Stimulated activated CD4-positive, alpha-beta T cell treated with anti-CD3 and anti-CD28 coated beads, Interleukin-2, amount 100 ng/mL, for 4 hours (primary cell): ENCODE measurements around the gene F2.
"Not testable (repeated sequence)": the region's sequence is repeated elsewhere in the genome, so short reads cannot be mapped to it uniquely, and the experiment has no call there.

Source experiments
- DNase-seq: peaks from one replicate; pipeline ENCODE4 v3.0.0-alpha.2; 2020; ENCODE audit warnings: low read depth

F2 gene

DNA sequence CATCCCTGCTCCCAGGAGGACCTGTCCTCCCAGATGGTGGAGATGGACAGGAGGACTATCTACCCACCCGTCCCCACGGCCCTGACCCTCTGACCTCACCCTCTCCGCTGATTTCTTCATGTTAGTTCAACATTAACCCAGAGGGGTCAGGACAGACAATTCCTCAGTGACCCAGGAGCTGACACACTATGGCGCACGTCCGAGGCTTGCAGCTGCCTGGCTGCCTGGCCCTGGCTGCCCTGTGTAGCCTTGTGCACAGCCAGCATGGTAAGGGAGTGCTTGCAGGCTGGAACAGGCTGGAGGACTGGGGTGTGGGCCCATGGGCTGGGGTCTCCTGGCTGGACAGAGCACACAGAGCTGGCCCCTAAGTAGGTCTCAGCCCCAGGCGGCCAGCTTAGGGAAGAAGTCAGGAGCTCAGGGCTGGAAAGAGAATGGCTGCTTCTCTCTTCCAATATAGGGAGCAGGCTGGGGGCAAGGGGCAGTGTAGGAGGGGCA is at the start of gene F2:
Gene F2 (plus strand): TSS at position 166 of the 495 bp plus-strand sequence. CDS start 23 bp downstream, at position 189.
- DNase-seq = no peak

DNA sequence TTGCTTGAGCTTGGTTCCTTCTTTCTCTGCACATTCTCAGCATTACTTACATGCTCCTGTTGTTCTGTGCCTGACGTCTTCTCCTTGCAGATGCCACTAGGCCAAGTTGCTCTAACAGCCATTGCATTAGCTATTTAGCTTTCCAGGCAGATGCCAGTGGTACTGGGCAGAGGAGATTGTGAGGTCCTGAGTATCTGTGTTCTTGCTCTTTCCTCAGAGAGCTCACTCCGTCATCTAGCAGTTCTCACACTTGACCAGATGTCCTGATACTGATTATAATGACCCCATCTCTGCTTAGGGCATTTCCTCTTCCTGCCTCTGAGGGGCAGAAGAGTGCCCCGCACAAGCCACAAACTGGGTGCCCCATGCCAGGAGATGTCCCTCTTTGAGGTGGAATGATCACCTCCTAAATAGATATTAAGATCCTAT is 49.3 kb upstream of the F2 start:
- no peak for DNase-seq

DNA sequence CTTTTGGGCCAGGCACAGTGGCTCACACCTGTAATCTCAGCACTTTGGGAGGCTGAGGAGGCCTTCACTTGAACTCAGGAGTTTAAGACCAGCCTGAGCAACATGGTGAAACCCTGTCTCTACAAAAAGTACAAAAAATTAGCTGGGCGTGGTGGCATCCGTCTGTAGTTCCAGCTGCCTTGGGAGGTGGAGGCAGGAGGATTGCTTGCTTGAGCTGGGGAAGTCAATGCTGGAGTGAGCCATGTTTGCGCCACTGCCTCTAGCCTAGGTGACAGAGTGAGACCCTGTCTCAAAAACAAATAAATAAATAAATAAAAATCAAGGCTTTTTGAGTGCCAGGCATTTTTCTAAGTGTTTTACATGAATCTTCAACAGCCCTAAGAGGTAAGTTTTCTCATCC is 48.5 kb upstream of the F2 start:
- DNase-seq = not testable (repeated sequence)

DNA sequence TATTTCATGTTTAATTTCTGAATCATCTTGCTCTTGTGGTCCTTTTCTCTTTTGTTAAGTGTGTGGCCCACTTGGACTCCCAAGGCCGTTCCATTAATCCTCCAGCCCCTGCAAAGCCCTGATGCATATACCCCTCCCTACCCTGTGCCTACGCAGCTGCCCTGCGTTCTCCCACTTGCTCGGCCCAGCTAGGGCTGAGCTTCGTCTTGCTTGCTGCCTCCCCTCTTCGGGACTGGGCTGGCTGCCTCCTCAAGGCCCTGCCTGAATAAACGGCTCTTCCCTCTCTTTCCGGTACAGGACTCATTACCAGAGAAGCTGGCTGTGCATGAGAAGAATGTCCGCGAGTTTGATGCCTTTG is 47.1 kb upstream of the F2 start:
- no peak for DNase-seq

DNA sequence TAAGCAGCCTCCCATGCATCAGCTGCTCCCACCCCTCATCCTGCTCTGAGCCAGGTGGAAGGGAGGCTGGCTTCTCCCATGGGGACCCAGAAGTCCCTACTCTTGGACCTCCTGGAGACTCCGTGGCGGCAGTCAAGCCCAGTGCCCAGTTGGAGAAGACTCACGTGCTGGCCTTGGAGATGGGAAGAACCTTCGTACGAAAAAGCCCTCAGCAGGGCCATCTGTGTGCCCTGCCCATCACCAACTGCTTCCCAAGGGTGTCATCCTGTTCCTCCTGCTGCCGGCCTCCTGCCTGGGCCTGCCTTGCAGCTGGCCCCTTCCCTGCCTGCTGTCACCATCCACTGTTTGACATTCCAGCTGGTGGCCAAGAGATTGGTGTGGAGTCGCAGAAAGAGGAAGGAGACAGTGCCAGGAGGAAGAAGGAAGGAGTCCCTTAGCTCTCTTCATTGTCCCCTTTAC is 46.6 kb upstream of the F2 start:
- no peak for DNase-seq

GRCh38 chr11:46673713-46674462 is 45.1 kb upstream of the F2 start:
- DNase-seq = no peak

DNA sequence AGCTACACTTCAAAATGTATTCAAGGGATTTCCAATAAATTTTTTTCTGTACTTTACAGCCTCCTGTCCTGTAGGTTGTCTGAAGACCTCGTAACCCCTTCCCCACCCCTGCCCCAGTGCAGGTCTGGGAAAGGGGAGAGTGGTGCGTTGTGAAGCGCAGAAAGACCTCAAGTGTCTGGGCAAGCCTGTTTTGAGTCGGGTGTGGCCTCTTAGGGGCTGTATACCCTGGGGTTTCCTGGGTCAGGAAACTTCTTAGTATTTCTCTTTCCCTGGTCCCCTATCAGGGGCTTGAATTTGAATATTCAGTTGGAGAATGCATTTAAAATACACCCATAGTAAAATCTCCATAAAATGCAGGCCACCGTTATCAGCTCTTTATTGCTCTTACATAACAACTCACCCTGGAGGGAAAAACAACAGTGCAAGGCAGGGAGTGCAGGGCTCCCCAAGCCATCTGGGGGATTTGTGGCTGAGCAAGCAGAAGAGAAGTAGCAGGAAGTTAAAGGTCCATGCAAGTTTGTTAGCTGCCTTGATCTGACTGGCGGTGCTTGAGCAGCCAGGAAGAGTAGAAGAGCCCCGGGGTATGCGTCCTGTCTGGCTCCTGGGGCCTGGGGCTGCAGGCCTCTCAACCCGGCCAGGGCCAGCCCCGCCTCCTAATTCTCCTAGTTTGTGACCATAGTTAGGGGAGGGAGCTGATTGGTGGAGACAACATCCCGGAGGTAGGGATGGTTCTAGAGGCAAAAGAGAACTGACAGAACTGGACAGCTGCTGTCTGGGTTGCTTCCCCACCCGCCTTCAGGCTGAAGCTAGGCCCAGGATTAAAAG is 44.3 kb upstream of the F2 start:
- no peak for DNase-seq

GRCh38 chr11:46675288-46675851 is 43.6 kb upstream of the F2 start:
- DNase-seq = no peak

DNA sequence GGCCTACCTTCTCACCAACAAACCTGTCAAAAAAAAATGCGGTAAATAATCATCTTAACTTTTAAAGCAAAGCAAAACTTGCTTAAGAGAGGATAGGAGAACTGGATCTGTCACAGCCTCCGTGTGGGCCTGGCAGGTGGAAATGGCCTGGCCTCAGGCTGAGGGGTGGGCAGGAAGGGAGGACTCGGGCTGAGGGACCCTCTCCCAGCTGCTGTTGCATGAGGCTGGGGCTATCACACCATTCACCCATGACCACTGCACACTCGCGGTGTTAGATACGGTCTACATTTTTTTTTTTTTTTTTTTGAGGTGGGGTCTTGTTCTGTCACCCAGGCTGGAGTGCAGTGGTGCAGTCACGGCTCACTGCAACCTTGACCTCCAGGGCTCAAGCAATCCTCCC is 43.1 kb upstream of the F2 start:
- no peak for DNase-seq

DNA sequence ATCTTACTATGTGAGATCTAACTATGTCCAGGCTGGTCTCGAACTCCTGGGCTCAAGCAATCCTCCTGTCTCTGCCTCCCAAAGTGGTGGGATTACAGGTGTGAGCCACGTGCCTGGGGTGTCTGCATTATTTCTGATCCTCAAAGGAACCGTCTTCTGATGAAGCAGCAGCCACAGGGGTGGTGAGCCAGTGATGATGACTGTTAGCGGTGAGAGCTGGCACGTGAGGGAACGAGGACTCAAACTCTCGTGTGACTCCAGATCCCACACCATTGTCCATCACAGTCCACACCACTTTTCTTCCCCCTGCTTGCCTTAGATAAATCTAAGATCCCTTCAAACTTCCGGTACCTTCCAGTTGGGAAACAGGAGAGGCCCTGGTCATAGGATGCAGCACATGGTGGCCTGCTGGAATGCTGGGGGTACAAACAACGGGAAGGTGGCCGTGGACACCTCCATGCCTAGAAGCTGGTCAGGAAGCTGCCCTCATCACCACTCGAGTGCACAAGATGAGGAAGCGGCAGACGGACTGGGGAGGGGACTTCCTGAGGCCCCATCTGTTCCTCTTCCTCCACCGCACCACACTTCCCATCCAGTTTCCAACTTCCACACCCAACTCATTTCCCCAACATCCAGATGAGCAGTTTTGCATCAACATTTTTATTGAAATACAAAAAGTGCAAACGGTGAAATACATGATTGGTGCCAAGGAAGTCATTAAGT is 42.4 kb upstream of the F2 start:
- no peak for DNase-seq

DNA sequence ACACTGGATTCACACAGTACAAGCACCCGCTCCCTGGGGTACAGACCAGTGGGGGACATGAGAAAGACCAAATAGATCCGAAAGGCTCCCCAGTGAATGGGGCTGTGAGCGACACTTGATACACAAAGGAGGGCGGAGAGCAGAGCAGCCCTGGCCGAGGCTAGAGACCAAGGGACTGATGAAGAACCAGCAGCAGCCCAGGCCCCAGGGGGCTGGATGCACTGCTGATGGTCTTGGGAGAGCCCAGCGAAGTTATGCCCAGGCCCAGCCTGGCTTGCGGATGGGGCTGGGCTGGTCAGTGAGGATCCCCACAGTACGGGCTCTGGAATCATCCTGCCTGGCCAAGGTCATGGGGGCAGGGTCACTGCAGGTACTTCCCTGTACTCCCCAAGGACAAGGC is 41.8 kb upstream of the F2 start:
- DNase-seq = no peak

GRCh38 chr11:46677991-46678740 is 40.8 kb upstream of the F2 start:
- DNase-seq = no peak

GRCh38 chr11:46678741-46679130 is 40.3 kb upstream of the F2 start:
- DNase-seq = no peak

- DNase-seq = no peak
Observed at GRCh38 chr11:46679241-46680163, 39.5 kb upstream of the F2 start.

DNA sequence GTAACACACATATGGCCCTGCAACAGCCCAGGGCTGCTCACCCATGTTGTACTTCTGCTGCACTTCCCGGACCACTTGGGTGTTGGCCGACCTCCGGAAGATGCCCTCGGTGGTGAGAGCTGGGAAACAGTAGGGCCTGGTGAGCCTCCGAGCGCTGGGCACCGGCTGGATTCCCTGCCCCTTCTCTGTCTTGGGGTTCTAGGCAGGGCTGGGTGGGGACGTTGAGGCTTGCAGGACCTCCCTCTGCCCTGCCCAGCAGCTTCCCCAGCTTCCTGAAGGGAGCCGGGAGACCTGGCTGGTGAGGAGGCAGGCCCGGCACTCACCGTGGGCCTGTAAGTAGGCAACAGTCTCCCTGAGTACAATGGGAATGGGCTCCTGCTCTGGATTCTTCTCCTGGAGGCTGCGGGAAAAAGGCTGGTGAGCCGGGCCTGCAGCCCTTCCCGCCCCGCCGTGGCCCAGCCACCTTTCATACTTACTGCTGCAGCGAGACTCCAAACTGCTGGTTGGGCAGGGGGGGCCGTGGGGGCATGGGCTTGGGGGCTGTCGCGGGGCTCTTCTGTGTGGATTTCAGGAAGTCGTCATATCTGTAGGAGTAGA is 38.8 kb upstream of the F2 start:
- DNase-seq = no peak

DNA sequence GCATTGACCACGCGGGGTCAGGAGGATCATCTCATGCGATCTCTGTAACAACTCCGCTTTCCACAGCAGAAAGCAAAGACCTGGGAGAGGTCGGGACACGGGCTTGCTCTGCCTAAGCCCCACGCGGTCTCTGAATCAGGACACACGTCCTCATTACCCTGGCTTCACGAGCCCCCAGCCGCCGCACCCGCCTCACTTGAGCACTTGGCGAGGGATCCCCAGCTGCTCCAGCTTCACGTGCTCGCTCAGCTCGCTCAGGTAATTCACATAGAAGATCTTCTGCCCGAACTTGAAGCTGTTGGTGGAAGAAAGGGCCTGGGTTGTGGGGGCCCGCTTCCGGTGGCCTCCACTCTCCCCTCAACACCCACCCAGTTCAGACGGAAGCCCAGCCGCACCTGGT is 38.2 kb upstream of the F2 start:
- no peak for DNase-seq

- DNase-seq = no peak
Observed at GRCh38 chr11:46681814-46682213, 37.2 kb upstream of the F2 start.

DNA sequence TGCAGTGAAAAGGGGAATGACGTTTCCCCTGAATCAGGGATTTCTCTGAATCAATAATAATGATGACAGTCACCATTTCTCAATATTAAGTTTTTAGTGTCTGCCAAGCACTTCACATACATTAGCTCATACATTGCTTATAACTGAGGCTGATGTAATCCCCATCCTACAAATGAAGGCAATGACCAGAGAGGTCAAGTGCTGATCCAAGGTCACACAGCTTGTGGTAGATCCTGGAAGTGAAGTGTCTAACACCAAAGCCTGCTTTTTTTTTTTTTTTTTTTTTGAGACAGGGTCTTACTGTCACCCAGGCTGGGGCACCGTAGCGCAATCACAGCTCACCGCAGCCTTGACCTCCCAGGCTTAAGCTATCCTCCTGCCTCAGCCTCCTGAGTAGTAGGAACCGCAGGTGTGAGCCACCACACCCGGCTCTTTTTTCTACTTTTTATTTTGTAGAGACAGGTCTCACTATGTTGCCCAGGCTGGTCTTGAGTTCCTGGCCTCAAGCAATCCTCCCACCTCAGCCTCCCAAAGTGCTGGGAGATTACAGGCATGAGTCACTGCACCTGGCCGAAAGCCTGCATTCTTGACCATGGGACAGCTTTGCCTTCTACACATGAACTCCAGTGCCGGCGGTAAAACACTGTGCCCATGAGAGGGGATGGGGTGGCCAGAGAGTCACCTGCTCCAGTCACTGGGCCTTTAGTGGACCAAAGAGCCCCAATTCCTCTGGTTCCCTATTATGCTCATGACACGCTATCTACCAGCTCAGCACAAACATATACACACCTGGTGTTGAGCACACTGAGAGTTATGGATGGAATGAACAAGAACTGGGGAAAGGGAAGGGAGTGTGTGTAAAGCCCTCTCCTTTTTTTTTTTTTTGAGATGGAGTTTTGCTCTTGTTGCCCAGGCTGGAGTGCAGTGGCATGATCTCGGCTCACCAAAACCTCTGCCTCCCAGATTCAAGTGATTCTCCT is 36.0 kb upstream of the F2 start:
- no peak for DNase-seq

- DNase-seq = no peak
Observed at GRCh38 chr11:46684367-46684766, 34.6 kb upstream of the F2 start.
